GM19328 (cell line): ENCODE data around the gene GCSAM.

ENCODE experiments used
- ATAC-seq: cut with Tn5 transposase; IDR thresholded peaks from one replicate; pipeline ENCODE4 v1.9.1; 2021; ENCODE audit warnings: mild to moderate bottlenecking, moderate library complexity; ENCODE audit not compliant: unreplicated experiment

Gene GCSAM

DNA sequence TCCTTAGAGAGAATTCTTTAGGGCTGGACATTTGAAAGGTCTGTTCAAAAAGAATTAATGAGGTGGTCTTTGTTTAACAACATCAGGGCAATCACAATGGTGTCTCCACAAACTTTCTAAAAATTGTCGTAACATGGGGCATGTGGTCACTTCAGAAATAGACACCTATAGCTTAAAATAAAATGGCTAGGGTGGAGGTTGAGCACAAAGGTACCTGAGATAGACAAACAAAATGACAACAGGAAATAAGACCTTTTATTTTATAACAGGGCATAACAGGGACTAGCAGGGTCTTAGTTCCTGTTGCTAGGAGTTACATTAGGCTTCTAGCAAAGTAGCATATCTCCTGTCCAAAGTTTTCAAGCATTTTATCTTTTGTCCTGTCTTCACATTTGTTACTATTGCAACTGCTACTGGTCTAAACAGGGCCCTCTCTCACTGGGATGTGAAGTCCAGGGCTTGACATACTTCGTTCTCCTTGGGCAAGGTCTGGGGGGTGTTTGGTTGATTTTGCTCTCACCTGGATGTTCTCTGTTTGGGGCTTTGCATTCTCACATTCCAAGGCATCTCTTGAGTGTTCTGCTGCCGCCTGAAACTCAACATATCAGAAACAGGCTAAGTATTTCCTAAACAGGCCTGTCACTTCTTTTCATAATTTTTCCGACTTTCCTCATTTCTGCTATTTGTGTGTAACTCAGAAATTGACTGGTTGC lies 3.0 kb downstream of the GCSAM start:
- ATAC-seq = no peak

DNA sequence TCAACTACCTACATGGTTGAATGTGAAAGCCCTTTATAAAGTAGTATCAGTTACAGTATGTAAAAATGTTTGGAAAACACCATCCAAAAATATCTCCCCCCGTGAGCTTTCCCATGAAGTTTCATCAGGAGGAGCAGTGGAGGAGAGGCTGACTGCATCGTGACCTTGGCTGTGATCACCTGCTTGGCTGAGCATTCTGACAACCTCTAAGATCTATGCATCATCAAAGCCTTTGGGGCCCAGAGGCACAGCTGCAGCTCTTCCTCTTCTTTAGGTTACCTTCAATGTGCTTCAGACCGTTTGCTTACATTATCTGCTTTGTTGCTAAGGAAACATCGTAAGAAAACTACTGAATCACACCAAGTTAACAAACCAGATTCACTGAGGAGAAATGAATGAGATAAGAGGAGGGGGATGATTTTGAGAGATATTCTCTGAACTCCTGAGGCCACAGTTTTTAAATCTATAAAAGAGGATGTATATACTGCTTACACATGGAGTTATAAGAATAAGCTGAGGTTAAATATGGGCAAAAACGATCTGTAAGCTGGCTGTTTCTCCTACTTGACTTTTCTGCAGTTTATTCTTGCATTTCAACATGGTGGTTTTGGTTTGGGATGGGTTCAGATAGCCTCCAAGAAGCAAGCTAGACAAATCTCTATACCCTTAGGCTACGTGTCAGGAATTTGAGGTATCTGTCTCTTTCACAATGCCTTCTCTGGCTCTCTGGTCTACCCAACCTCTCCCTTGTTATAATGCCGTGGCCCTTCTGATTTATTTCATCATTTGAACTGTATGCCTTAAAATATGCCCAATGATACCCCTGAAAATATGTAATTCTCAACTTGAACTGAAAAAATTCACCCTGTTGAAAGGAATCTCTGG lies 4.0 kb downstream of the GCSAM start:
- ATAC-seq = peak; percentile 45

DNA sequence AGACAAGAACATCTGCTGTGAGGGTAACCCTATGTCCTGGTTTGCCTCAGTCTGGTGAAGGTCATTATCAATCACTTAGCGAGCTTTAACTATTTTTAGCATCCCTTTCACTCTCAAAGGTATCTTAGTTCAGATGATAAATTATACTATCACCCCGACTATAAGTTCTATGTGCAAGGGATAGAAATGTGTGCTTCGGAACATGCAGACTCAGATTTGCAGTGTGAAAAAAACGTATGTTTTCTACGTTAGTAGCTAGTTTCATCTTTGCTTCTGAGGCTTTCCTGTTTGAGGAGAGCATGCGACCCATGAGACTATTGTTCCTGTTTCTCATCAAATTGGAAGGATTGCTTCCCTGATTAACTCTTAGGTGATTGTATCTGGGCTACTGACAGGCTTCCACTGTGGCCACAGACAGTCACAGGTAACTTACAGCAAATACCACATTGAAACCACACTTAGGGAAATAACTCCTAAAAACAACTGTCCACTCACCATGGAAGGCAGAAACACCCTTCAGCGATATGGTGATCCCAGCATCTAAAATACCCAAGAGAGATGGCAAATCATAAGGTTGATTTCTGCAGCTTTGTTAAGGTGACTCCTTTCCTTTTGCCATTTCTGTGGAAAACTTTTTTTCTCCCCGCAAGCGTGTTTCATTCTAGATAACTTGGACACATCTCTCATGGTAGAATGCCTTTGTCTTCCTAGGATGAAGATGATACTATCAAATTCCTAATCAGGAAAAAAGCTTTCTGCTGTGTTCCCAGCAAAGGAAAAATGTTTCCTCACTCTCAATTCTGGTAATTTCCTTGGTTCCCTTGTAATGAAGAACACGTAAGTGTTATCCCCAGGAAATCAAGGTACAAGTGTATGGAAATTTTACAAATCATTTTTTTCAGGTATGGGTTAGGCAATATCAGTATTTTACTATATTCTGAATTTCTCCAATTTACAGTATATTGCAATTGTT lies 5.2 kb downstream of the GCSAM start:
- no peak for ATAC-seq

GRCh38 chr3:112126511-112126911 lies 6.5 kb downstream of the GCSAM start:
- no peak for ATAC-seq

DNA sequence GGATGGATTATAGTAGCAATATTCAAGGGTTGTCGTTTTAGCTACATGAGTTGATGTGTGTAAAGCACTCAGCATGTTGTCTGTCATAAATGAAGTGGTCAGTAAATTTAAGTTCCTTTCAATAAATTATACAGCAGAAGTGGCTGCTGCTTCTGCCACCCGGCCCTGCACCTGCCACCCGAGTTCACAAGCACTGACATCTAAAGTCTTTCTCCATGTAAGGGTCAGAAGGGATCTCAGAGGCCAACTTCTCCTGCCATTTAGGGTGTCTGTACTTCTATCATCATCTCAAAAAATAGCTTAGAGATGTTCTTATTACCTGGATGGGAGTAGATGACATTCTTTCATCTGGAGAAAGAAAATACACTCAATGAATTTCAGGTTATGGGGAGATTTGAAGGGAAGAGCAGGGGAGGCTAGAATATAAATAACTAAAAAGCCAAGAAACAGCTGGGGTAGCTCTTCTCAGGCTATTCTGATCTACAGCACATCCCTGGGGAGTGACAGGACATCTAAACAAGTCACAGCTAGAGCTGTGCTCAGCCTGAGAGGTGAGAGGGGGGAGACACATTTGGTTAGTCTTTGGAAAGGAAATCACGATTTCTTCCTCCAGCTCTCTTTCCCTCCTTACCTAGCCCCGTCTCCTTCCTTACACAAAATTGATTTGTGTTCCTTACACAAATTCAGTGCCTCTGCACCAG lies 8.0 kb downstream of the GCSAM start:
- no peak for ATAC-seq

- no peak for ATAC-seq
These were observed 9.5 kb downstream of the GCSAM start for GRCh38 chr3:112123548-112123947.

DNA sequence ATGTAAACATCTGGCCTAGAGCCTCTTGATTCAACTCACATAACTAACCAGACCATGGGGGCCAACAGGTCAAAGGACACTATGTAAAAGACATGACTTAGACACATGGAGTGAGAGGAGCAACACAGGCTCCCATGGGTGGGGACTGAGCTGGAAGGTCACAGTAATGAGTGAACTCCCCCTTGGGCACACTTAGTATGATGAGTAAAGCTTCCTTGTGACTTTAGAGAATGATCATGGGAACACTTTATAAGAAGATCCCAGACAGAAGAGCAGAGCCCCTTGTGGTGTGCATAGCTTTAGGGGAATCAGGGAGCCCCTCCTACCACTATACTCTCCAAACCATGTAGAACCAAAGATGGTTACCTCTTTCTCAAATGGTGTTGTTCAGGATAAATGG lies 10.2 kb downstream of the GCSAM start:
- no peak for ATAC-seq

DNA sequence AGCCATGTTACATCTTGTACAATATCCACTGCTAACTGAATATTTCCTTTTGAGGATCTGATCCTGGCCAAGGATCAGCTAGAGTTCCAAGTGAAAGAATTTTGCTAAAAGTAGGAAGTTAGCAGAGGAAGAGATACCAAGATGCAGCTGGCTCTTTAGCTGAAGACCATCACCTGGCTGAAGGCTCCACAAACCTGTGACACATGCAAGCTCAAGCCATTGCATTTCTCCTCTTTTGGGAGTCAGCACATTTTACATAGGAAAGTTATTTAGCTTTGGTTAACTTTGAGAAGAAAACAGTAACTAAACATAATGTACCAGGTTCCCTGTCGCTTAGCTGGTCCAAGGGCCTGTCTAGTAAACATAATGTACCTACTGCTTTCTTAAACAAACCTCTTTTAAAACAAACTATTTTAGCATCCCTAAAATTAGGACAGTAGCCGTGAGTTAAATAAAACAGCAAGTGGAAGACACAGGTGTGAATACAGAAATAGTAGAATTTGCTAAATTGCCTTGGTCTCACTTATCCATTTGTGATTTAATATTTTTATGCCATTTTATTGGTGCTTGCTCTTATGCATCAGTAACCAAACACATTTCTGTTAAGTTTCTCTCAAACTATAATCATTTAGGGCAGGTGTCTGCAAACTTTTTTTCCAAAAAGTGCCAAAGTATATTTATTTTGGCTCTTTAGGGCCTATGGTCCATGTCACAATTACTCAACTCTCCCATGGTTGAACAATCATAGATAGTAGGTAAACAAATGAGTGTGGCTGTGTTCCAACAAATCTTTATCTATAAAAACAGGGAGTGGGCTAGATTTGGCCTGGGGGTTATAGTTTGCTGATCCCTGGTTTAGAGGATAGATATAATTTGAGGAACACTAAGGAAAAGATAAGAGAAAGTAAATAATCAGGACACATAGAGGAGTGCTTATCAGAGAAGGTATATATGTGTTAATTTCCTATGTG lies 11.2 kb downstream of the GCSAM start:
- no peak for ATAC-seq

GRCh38 chr3:112119962-112120836 lies 12.8 kb downstream of the GCSAM start:
- no peak for ATAC-seq

DNA sequence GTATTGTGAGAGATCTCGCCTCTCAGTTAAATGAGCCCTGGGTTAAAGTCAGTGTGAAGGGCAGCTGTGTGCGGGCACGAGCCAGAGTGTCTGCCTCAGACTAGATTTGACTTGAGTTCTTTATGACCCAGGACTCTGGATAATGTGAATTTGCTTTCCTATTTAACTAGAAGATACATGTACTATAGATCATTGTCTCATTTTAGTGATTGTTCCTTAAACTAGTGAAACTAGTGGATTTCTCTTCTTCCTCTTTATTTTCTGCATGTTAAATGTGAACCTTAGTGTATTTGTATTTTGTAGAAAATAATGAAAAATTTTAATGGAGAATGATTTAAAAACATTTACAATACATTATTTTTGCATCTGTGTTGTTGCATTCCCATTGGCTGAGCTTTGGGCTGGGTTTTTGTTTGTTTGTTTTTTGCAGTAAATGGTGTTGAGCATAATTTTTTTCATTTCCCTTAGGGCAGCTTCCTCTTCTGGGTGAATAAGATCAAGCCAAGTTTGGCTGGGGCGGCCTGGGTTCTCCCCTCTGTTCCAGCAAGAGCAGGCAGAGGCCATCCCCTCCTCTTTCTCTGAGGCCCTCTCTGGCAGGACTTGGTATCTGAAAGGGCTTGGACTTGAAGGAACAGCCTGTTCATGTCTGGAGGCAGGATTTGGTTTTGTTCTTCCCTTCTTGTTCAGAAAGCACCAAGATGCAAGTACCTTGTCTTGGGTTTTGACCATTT lies 15.0 kb downstream of the GCSAM start:
- no peak for ATAC-seq

DNA sequence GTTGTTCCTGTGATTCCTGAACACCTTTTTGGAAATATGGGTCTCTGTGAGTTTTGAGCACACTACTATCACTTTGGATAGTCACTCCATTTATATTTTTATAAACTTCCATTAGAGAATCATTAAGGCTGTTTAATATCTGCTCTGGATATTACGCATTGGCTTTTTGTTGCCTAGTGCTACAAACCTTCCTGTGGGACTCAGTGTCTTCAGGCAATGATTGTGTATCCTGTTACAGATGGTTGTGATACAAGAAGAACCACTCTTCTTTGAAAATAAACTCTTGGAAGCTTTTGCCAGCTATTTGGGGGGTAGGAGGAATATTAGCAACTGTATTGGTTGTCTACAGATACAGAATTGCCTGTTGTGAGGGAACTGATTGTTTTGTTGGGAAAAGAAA lies 15.6 kb downstream of the GCSAM start:
- ATAC-seq = no peak

DNA sequence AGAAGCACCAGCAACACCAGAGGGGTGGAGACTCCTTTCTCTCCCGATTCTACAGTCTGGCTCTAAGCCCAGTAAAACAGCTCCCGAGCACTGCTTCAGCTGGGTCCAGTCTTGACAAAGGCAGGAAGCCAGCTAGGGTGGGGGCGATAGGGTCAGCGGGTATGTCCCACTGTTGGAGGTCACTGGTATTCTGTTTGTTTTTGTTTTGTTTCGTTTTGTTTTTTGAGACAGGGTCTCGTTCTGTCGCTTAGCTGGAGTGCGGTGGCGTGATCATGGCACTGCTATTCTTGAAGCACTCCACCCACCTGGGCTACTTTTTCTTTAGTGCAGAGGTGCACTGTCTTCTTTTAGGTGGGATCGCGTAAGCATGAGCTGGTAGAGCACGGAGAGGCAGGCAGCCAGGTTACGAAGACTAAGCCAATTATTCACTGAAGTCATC lies 16.3 kb downstream of the GCSAM start:
- no peak for ATAC-seq

- ATAC-seq = no peak
These were observed 17.2 kb downstream of the GCSAM start for GRCh38 chr3:112115806-112116383.

DNA sequence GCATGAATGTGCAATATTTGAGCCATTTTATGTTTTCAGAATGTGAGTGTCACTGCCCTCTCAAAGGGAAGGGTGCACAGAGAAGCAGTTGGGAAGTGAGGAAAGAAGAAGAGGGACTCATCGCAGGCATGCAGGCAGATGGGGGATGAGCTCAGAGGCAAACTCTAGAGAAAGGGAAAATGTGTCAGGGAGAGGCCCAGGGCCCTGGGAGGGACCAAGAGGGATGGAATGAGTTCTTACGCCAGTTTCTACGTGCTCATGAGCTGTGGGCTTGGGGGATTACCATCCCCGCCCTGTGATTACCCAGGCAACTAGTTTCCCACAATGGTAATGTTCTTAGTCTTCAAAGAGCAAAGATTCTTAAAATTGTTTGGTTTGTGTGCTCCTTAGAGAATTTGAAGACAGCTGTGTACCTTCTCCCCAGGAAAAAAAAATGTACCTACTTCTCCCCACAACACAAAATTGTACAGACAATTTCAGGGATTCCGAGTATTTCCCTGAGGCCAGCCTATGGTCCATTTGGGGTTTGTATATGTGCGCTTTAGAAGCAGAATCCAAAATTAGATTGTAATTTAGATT lies 17.8 kb downstream of the GCSAM start:
- ATAC-seq = no peak

- ATAC-seq = peak; percentile 25
These were observed 18.4 kb downstream of the GCSAM start for GRCh38 chr3:112114576-112115160.

DNA sequence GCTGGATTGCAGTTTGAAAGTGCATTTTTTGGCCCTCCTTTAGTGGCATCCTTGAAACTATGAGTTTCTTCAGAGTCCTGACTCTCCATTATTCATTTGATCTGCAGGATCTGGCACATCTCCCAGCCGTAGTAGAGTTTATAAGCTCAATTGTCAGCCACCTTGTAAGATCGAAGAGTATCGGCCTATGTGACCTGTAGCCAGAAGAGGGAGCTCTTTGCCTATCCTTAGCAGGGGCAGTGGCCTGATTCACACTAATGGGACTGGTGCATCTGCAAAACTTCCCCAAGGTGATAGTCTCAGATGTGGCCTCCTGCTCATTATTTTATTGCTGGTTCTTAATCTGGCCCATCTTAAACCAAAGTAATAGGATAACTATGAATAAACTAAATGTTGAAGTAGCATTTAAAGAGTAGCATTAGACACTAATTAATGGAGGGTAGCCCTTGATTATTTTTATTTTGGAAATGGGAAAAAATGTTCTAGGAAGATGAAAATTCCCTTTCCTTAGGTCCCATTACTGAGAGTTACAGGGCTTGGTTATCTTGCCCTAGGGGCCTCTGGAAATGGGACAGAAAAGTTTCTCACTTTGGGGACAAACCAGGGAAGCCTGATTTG lies 21.2 kb downstream of the GCSAM start:
- ATAC-seq = peak; percentile 44
